Keratinocyte (primary cell): ENCODE data around the gene NUDT9. TPM values are rescaled to one million over a fixed set of nuclear protein-coding genes. Genes with fewer than 3 reads are reported as not detected.

Experiments used
- DNase-seq: peaks from one replicate; pipeline ENCODE4 v3.0.0-alpha.2; 2011; ENCODE audit warnings: low read depth, missing footprints, low spot score
- FAIRE-seq: peaks from 2 replicates; lab custom pipeline; 2011; peaks lifted over from hg19 to GRCh38; lab: Jason Lieb, UNC
- H2AFZ ChIP-seq: 2 replicates; pipeline ENCODE4 v1.6.0; 2012; ENCODE audit warnings: low read length, control low read depth, inconsistent platforms; ENCODE audit not compliant: control insufficient read depth
- H3K27ac ChIP-seq: 2 replicates; pipeline ENCODE4 v1.5.1; 2011; ENCODE audit warnings: low read length; ENCODE audit not compliant: control insufficient read depth, insufficient read depth
- H3K27me3 ChIP-seq: 3 replicates; pipeline ENCODE4 v1.6.0; 2011; ENCODE audit warnings: low read length; ENCODE audit not compliant: control insufficient read depth, insufficient read depth; ENCODE audit errors: extremely low read depth
- H3K36me3 ChIP-seq, 2 experiments: 2 replicates in 1 of 2; 3 replicates in 1 of 2; pipeline ENCODE4 v1.5.1; 2011; ENCODE audit warnings: low read length in 2 of 2, mild to moderate bottlenecking in 1 of 2; ENCODE audit not compliant: control insufficient read depth in 2 of 2, insufficient read depth in 2 of 2; ENCODE audit errors: extremely low read depth in 1 of 2
- H3K4me1 ChIP-seq: 3 replicates; pipeline ENCODE4 v1.5.1; 2011; ENCODE audit warnings: low read length; ENCODE audit not compliant: control insufficient read depth, insufficient read depth; ENCODE audit errors: extremely low read depth
- H3K4me2 ChIP-seq: 3 replicates; pipeline ENCODE4 v1.6.0; 2011; ENCODE audit warnings: low read depth, low read length; ENCODE audit not compliant: control insufficient read depth, insufficient read depth; ENCODE audit errors: extremely low read depth
- H3K4me3 ChIP-seq, 3 experiments: fragments of 200-600 bp in 1 of 3; sonication (generic) in 1 of 3; 2 replicates in 2 of 3; 3 replicates in 1 of 3; pipeline ENCODE4 v1.5.1; 2011 to 2016; ENCODE audit warnings: low read length in 3 of 3, mild to moderate bottlenecking in 3 of 3, control low read depth in 2 of 3, inconsistent platforms in 1 of 3, low read depth in 1 of 3, mixed read lengths in 1 of 3, mixed run types in 1 of 3, moderate library complexity in 1 of 3; ENCODE audit not compliant: control insufficient read depth in 2 of 3, insufficient read depth in 2 of 3; ENCODE audit errors: extremely low read depth in 1 of 3
- H3K79me2 ChIP-seq: 2 replicates; pipeline ENCODE4 v1.6.0; 2012; ENCODE audit warnings: low read length; ENCODE audit not compliant: control insufficient read depth, insufficient read depth
- H3K9ac ChIP-seq: 3 replicates; pipeline ENCODE4 v1.6.0; 2011; ENCODE audit warnings: low read length; ENCODE audit not compliant: control insufficient read depth, insufficient read depth; ENCODE audit errors: extremely low read depth
- H3K9me1 ChIP-seq: 3 replicates; pipeline ENCODE4 v1.6.0; 2011; ENCODE audit warnings: low read length; ENCODE audit not compliant: control insufficient read depth, insufficient read depth; ENCODE audit errors: extremely low read depth
- H3K9me3 ChIP-seq: 2 replicates; pipeline ENCODE4 v1.5.1; 2012; ENCODE audit warnings: low read depth, low read length; ENCODE audit not compliant: control insufficient read depth
- H4K20me1 ChIP-seq: 3 replicates; pipeline ENCODE4 v1.6.0; 2011; ENCODE audit warnings: low read length; ENCODE audit not compliant: control insufficient read depth, insufficient read depth; ENCODE audit errors: extremely low read depth
- CTCF ChIP-seq, 3 experiments: IDR thresholded peaks in 1 of 3; conservative IDR thresholded peaks in 1 of 3; optimal IDR thresholded peaks in 1 of 3; 2 replicates in 2 of 3; 3 replicates in 1 of 3; pipeline versions ENCODE3 to v1.5.1; 2011; ENCODE audit warnings: low read length in 3 of 3, mild to moderate bottlenecking in 3 of 3, moderate library complexity in 2 of 3, control low read depth in 1 of 3, inconsistent platforms in 1 of 3; ENCODE audit not compliant: insufficient read depth in 2 of 3; ENCODE audit errors: extremely low read depth in 1 of 3
- EZH2 ChIP-seq: IDR thresholded peaks from one replicate; pipeline ENCODE4 v1.6.1; 2012; ENCODE audit warnings: inconsistent platforms, mild to moderate bottlenecking, low read length, moderate library complexity
- dilution Hi-C: fragments of 300-500 bp; cut with MboI; formaldehyde crosslinking; loops from one replicate; pipeline ENCODE4 v1.7.0; 2020; ENCODE audit warnings: low sequenced_read_pairs; ENCODE audit not compliant: extremely low pct_ligation_motif_present
- polyA plus RNA-seq, 5 experiments: library from polyadenylated mRNA; depleted of rRNA in 3 of 5; stranded (reverse) in 3 of 5; stranded (forward) in 1 of 5; unstranded in 1 of 5; fragments of >200 nt; gene quantifications; 1 replicate in 1 of 5; 2 replicates in 3 of 5; 3 replicates in 1 of 5; pipeline versions ENCODE4 v1.2.1 to v1.2.3, GENCODE V29; 2011 to 2012; ENCODE audit warnings: missing spikeins in 2 of 5, low read depth in 1 of 5, low replicate concordance in 1 of 5

Gene NUDT9
- polyA plus RNA-seq, 1 donor (not counting 4 experiments of a cell fraction or from before 2014, with no cell fraction given) = 28.5 TPM

DNA sequence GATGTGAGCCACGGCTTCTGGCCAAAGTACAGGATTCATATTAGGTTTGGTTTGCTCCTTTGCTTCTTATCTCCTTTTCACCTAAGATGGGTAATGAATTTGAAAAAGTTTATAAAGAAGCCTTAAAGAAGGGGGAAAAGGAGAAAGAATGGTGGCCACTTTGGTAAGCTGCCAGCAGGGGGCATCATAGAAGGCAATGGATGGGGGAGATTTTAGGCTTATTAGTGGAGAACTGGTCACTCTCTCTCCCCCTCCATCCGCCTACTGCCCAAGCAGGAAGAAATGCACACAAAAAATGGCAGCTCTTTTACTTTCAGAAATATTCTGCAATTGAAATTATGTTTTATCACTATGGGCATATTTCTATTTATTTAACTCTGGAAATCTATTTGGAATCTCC, 74.8 kb downstream of the NUDT9 start:
- Histone ChIP-seq H3K4me2 (no peak overlapping the region), H3K4me1 (no peaks in the 10 kb centered on the region), H3K4me3 (no peak overlapping the region), H3K27me3 (no peaks in the 10 kb centered on the region), H3K79me2 (no peaks in the 10 kb centered on the region), H3K36me3 (no peaks in the 10 kb centered on the region), H3K27ac (no peak overlapping the region), H3K9me1 (no peaks in the 10 kb centered on the region), H4K20me1 (no peaks in the 10 kb centered on the region), H3K9ac (no peak overlapping the region), H2AFZ (no peak overlapping the region), H3K9me3 (no peaks in the 10 kb centered on the region)
- dilution Hi-C loops = no loop called here
- DNase-seq (no peak), FAIRE-seq (no peak)
- TF ChIP-seq CTCF (optimal IDR thresholded peaks at IDR 0.05 in 1 of 3, IDR thresholded peaks at IDR 0.05 in 1 of 3, conservative IDR thresholded peaks at IDR 0.05 in 1 of 3; ENCODE audit: extremely low read depth in 1 of 3, insufficient read depth in 2 of 3, low read length in 3 of 3) (peak; percentile 38 to 56 (median 52)), EZH2 (no peak)

DNA sequence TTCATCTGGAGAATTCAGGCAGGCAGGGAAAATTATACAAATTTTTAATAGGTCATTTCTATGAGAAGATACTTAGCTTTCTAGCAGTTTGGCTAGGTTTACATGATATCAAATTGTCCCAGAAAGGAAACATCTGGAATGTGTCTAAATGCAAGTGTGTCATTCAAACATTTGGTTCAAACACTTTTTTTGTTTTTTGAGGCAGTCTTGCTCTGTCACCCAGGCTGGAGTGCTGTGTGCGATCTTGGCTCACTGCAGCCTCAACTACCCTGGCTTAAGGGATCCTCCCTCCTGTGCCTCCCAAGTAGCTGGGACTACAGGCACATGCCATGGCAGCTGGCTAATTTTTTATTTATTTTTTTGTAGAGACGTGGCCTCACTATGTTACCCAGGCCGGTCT, 75.2 kb downstream of the NUDT9 start:
- H3K9me1 ChIP-seq = no peaks in the 10 kb centered on the region
- TF ChIP-seq EZH2 (no peak), CTCF (optimal IDR thresholded peaks at IDR 0.05 in 1 of 3, IDR thresholded peaks at IDR 0.05 in 1 of 3, conservative IDR thresholded peaks at IDR 0.05 in 1 of 3; ENCODE audit: extremely low read depth in 1 of 3, insufficient read depth in 2 of 3, low read length in 3 of 3) (no peak)
- dilution Hi-C loops = no loop called here
- no peak overlapping the region for H3K27ac ChIP-seq
- no peaks in the 10 kb centered on the region for H3K9me3 ChIP-seq
- no peaks in the 10 kb centered on the region for H3K27me3 ChIP-seq
- no peaks in the 10 kb centered on the region for H3K36me3 ChIP-seq
- no peaks in the 10 kb centered on the region for H4K20me1 ChIP-seq
- H3K4me2 ChIP-seq = no peak overlapping the region
- DNase-seq (no peak), FAIRE-seq (no peak)
- H2AFZ ChIP-seq = no peak overlapping the region
- no peaks in the 10 kb centered on the region for H3K4me1 ChIP-seq
- no peak overlapping the region for H3K4me3 ChIP-seq
- H3K9ac ChIP-seq = no peak overlapping the region
- no peaks in the 10 kb centered on the region for H3K79me2 ChIP-seq
